Lung microvascular endothelial cell (primary cell): ENCODE data around the gene GOLGA6L25. TPM values are rescaled to one million over a fixed set of nuclear protein-coding genes. Genes with fewer than 3 reads are reported as not detected.
"Not testable (repeated sequence)": the region's sequence is repeated elsewhere in the genome, so short reads cannot be mapped to it uniquely, and the experiment has no call there.

Experiments
- DNase-seq, 2 donors: peaks; one replicate each; pipeline versions ENCODE4 v3.0.0 to v3.0.0-alpha.2; 2010; ENCODE audit warnings: low read depth in 2 of 2
- total RNA-seq: library from RNA; depleted of rRNA; stranded (reverse); fragments of >200 nt; gene quantifications from 2 replicates; pipeline ENCODE4 v1.2.1, GENCODE V29; 2014

The GOLGA6L25 gene, protein sequence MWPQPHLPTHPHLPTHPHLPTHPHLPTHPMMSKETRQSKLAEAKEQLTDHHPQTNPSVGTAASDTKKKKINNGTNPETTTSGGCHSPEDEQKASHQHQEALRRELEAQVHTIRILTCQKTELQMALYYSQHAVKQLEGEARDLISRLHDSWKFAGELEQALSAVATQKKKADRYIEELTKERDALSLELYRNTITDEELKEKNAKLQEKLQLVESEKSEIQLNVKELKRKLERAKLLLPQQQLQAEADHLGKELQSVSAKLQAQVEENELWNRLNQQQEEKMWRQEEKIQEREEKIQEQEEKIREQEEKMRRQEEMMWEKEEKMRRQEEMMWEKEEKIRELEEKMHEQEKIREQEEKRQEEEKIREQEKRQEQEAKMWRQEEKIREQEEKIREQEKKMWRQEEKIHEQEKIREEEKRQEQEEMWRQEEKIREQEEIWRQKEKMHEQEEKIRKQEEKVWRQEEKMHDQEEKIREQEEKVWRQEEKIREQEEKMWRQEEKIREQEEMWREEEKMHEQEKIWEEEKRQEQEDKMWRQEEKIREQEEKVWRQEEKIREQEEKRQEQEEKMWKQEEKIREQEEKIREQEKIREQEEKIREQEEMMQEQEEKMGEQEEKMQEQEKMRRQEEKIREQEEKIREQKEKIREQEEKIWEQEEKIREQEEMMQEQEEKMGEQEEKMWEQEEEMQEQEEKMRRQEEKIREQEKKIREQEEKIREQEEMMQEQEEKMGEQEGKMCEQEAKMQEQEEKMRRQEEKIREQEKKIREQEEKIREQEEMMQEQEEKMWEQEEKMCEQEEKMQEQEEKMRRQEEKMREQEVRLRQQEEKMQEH
- total RNA-seq, result not detected in 2 replicates

DNA sequence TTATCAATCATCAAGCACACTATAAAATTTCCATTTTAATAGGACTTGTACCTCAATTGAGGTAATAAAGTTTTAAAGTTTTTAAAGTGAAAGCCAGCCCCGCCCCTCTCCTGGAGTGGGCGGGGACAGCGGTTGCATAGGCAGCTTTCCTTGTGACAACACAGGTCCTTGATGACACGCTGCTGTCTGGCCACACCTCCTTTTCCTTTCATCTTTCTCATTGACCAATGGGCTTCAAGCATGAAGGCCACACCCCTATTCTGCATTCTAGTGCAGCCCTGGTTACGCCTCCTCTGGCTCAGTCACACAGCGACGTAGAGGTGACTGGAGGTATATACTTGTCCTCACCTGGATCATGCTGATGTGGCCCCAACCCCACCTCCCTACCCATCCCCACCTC, at the start of gene GOLGA6L25:
Gene GOLGA6L25 (plus strand): TSS at position 301 of the 400 bp plus-strand sequence. CDS start 61 bp downstream, at position 362.
- DNase-seq, result not testable (repeated sequence)

DNA sequence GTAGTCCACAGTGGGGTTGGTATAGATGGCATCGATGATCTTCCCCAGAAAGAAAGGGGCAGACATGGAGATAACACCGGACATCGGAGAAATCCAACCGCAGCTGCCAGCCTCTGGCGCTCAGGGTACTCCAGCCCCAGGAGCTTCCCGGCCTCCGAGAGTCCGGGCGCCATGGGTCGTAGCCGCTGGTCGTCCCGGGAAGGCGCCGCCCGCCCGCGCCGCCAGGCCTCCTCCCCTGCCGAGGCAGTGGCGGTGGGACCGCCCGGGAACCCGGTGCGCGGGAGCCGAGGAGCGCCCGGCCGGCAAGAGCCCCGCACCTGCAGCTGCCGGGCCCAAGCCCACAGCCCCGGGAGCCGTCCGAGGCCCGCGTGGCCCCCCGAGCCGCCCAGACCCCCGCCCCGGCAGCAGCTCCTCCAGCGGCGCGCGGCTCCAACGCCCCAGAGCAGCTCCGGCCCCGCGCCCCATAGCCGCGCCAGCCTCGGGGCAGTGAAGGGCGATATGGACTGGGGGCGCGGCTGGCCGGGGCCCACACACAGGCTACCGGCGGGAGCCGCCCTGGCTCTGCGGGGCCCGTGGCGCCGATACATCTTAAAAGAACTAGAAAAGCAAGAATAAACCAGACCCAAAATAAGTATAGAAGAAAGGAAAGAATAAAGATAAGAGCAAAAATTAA, 45.0 kb upstream of the GOLGA6L25 start:
- not testable (repeated sequence) for DNase-seq

- DNase-seq, result not testable (repeated sequence)
Measured at GRCh38 chr15:28514128-28514527, 39.2 kb upstream of the GOLGA6L25 start.

- not testable (repeated sequence) for DNase-seq
Measured at GRCh38 chr15:28515208-28515607, 38.2 kb upstream of the GOLGA6L25 start.

- DNase-seq, result not testable (repeated sequence)
Measured at GRCh38 chr15:28532954-28533353, 20.4 kb upstream of the GOLGA6L25 start, which contains the start of gene GOLGA8G. Gene GOLGA8G (minus strand): TSS chr15:28532971. CDS start chr15:28532909, 62 bp downstream.

GRCh38 chr15:28573351-28573750, 20.0 kb downstream of the GOLGA6L25 start:
- DNase-seq, result not testable (repeated sequence)

DNA sequence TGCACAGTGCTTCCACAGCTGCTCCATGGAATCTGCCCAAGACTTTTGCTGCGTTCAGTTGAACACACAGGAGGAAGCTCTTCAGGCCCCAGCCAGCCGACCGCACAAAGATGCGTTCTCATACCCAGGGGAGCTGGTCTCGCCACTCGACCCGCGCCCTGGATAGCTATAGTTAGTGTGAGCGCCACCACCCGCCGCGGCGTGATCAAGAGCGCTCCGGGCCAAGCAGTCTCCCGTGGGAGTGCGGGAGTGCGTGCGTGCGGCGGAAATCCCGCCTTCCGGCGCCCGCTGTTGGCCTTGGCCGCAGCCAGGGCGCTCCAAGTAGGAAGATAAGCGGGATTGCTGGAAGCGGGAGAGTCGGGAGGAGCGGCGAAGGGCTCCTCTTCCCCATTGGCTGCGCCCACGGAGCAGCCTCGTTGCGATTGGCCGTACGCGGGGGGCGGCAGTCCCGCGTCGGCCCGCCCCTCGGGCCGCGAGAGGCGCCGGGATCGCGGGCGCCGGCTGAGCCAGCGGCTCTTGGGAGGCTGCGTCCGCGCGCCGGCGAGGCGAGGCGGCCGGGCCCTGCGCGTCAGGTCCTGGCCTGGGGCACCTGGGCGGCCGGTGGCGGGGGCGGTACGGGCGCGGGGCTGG, 35.7 kb downstream of the GOLGA6L25 start:
- not testable (repeated sequence) for DNase-seq

DNA sequence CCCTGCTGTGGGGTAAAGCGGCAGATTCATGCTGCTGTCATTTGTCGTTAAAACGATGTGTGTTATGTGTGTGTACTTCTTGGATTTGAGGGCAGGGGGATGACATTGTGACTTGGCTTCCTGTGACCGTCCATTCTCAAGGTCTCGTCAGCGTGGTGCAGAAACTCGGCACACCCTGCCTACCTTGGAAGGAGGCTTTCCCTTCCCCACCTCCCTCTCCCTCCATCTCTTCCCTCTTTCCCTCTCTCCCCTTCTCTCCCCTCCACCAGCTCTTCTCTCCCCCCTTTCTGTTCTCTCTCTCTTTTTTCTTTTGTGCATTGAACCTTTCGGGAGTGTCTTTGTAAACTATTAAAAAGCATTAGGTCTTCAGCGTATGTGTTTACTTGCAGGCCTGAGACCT, 36.4 kb downstream of the GOLGA6L25 start:
- DNase-seq, result not testable (repeated sequence)

DNA sequence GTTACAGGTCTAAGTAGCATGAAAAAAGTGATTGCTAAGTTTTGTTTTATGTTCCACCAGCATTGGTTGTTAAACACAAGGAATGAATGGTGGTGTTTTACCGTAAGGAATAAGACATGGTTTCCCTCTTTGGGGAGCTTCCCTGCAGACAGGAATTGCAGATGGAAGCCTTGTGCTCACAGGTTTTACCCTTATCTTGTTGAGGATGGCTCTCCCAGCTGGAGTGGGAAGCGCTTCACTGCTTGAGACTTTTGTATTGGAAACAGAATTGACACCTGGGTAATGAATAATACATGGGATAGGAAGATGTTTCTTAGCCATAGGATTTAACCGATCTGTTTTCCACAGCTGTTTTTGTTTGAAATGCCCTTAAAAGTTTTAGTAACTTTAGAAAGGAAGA, 39.0 kb downstream of the GOLGA6L25 start:
- DNase-seq, result not testable (repeated sequence)

DNA sequence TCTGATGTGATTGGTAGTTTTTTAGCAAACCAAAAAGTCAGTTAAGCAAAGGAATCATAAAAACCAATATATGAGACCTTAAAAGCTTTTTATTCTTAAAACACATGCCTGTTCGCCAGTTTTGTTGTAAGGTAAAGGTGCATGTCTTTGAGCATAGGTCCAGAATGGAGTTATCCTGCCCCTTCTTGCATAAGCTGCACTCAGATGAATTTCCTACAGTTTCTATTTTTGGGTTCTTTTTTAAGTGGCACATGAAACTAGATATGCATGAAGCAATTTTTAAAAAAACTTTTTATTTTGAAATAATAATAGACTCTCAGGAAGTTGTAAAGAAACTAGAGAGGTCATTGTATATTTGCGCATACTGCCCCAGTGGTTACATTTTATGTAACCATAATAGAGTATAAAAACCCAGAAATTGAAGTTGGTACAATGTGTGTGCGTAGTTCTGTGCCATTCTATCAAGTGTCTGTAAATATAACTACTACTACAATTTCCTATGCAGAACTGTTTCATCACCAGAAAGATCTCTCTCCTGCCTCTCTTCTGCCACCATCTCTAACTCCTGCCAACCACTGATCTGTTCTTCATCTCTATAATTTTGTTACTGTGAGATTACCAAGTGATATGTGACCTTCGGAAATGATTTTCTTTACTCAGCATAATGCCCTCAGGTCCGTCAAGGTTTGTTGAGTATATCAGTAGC, 40.2 kb downstream of the GOLGA6L25 start:
- not testable (repeated sequence) for DNase-seq

DNA sequence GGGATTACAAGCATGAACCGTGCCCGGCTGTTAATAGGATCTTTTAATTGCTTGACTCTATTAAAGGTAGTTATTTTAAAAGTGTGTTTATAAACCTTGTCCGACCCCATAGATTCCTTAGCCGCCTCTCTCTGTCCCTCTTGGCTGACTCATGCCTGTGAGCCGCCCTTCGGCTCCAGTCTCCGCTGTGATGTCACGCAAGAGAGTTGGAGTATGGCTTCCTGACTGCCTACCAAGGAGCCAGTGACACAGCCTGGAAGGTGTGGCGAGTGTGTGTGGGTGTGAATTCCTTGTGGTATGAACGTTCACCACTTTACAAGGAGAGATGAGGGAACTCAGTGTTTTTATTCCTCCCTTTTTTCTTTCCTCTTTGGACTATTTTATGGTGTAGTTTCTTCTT, 44.1 kb downstream of the GOLGA6L25 start:
- not testable (repeated sequence) for DNase-seq

- DNase-seq, result not testable (repeated sequence)
Measured at GRCh38 chr15:28598209-28598608, 44.8 kb downstream of the GOLGA6L25 start.

- not testable (repeated sequence) for DNase-seq
Measured at GRCh38 chr15:28602152-28602551, 48.8 kb downstream of the GOLGA6L25 start.

Other genes with a start within 250 kb of the GOLGA6L25 start
- 36.0 and 48.6 TPM in 2 replicates for gene HERC2, start 231.4 kb upstream of the GOLGA6L25 start, total RNA-seq
- not detected in 2 replicates for gene GOLGA6L24, start 195.5 kb upstream of the GOLGA6L25 start, total RNA-seq
- not detected in 2 replicates for gene GOLGA8F, start 174.9 kb upstream of the GOLGA6L25 start, total RNA-seq
- gene GOLGA8G, start 20.6 kb upstream of the GOLGA6L25 start, total RNA-seq, result not detected in 2 replicates
- 0.22 and 0.60 TPM in 2 replicates for gene GOLGA8M, start 158.9 kb downstream of the GOLGA6L25 start, total RNA-seq